Stimulated activated naive CD4-positive, alpha-beta T cell treated with Interleukin-2 at 50 U/mL for 16 hours (primary cell): ENCODE measurements around the gene FOXP1.

Experiments used
- DNase-seq: peaks from one replicate; lab custom pipeline; 2025; lab: John Stamatoyannopoulos, UW

FOXP1 gene

GRCh38 chr3:71372241-71372768, 211.2 kb downstream of the FOXP1 start:
- DNase-seq, result no peak

GRCh38 chr3:71371282-71371681, 212.2 kb downstream of the FOXP1 start:
- no peak for DNase-seq

GRCh38 chr3:71370467-71370866, 213.1 kb downstream of the FOXP1 start:
- DNase-seq, result no peak

GRCh38 chr3:71369701-71370391, 213.7 kb downstream of the FOXP1 start:
- DNase-seq, result no peak

- no peak for DNase-seq
Observed at GRCh38 chr3:71366988-71367604, 216.4 kb downstream of the FOXP1 start.

GRCh38 chr3:71361334-71361890, 222.1 kb downstream of the FOXP1 start:
- no peak for DNase-seq

- DNase-seq, result peak; percentile 38
Observed at GRCh38 chr3:71360764-71361163, 222.8 kb downstream of the FOXP1 start.

- peak; percentile 13 for DNase-seq
Observed at GRCh38 chr3:71360180-71360579, 223.3 kb downstream of the FOXP1 start.

GRCh38 chr3:71358243-71358642, 225.3 kb downstream of the FOXP1 start:
- no peak for DNase-seq

GRCh38 chr3:71356265-71356664, 227.3 kb downstream of the FOXP1 start:
- DNase-seq, result no peak

GRCh38 chr3:71355862-71356261, 227.7 kb downstream of the FOXP1 start:
- DNase-seq, result peak; percentile 44

- DNase-seq, result no peak
Observed at GRCh38 chr3:71355037-71355436, 228.5 kb downstream of the FOXP1 start.

GRCh38 chr3:71351403-71352149, 232.0 kb downstream of the FOXP1 start:
- no peak for DNase-seq

- no peak for DNase-seq
Observed at GRCh38 chr3:71350998-71351397, 232.5 kb downstream of the FOXP1 start.

GRCh38 chr3:71348831-71349230, 234.7 kb downstream of the FOXP1 start:
- no peak for DNase-seq

- no peak for DNase-seq
Observed at GRCh38 chr3:71348001-71348632, 235.4 kb downstream of the FOXP1 start.

- no peak for DNase-seq
Observed at GRCh38 chr3:71346061-71346460, 237.5 kb downstream of the FOXP1 start.

GRCh38 chr3:71345429-71346040, 238.0 kb downstream of the FOXP1 start:
- DNase-seq, result no peak

GRCh38 chr3:71341721-71342120, 241.8 kb downstream of the FOXP1 start:
- DNase-seq, result no peak

GRCh38 chr3:71339049-71339448, 244.5 kb downstream of the FOXP1 start:
- no peak for DNase-seq

- no peak for DNase-seq
Observed at GRCh38 chr3:71332813-71333212, 250.7 kb downstream of the FOXP1 start.

GRCh38 chr3:71330909-71331308, 252.6 kb downstream of the FOXP1 start:
- no peak for DNase-seq
